Measurements from ENCODE around the gene CELSR1. TPM values are rescaled to one million over a fixed set of nuclear protein-coding genes. Genes with fewer than 3 reads are reported as not detected.
"Not testable (repeated sequence)": the region's sequence is repeated elsewhere in the genome, so short reads cannot be mapped to it uniquely, and the experiment has no call there.

CELSR1 gene
- total and polyA plus RNA-seq, 7 donors = 0.09 to 0.39 (median 0.18) TPM

- H3K27ac ChIP-seq = no peak overlapping the region
- TF ChIP-seq CTCF (IDR thresholded peaks at IDR 0.05) = no peak
- WGBS, 3 donors = 81 to 86% (median 85%) methylated on average over 25 of the region's 25 CpGs
- H3K27me3 ChIP-seq (ENCODE audit: insufficient read depth in 3 of 3, low read length in 2 of 3) = peaks cover 0 to 3% (median 2%) of the 10 kb centered on the region in 3 donors
- no peaks in the 10 kb centered on the region for H3K4me1 ChIP-seq
- intact Hi-C loops (cut with DNase I) = no loop called here
- peak in 1 of 2 donors; percentile 41 for DNase-seq
- H3K36me3 ChIP-seq (ENCODE audit: insufficient read depth in 1 of 2, low read depth in 1 of 2) = no peaks in the 10 kb centered on the region
- no peak overlapping the region for H3K4me3 ChIP-seq
- ATAC-seq = no peak
- H3K9me3 ChIP-seq = no peaks in the 10 kb centered on the region
These were observed 18.7 kb downstream of the CELSR1 start for GRCh38 chr22:46518542-46519325.

- H3K36me3 ChIP-seq (ENCODE audit: insufficient read depth in 1 of 2, low read depth in 1 of 2) = no peaks in the 10 kb centered on the region
- H3K4me1 ChIP-seq = no peaks in the 10 kb centered on the region
- H3K4me3 ChIP-seq = no peak overlapping the region
- 93 to 94% (median 93%) methylated on average over 18 of the region's 18 CpGs for WGBS, 3 donors
- peaks cover 0 to 3% (median 2%) of the 10 kb centered on the region in 3 donors for H3K27me3 ChIP-seq (ENCODE audit: insufficient read depth in 3 of 3, low read length in 2 of 3)
- H3K27ac ChIP-seq = no peak overlapping the region
- peak in 1 of 2 donors; percentile 26 for DNase-seq
- ATAC-seq = no peak
- no peak for TF ChIP-seq CTCF (IDR thresholded peaks at IDR 0.05)
- H3K9me3 ChIP-seq = no peaks in the 10 kb centered on the region
- intact Hi-C loops (cut with DNase I) = no loop called here
These were observed 19.4 kb downstream of the CELSR1 start for GRCh38 chr22:46518038-46518437.

- no peak for TF ChIP-seq CTCF (IDR thresholded peaks at IDR 0.05)
- WGBS, 3 donors = 60 to 65% (median 60%) methylated on average over 22 of the region's 22 CpGs
- Histone ChIP-seq H3K27ac (no peak overlapping the region), H3K4me1 (no peaks in the 10 kb centered on the region), H3K9me3 (no peaks in the 10 kb centered on the region), H3K4me3 (no peak overlapping the region), H3K27me3 (ENCODE audit: insufficient read depth in 3 of 3, low read length in 2 of 3) (peaks cover 0 to 3% (median 2%) of the 10 kb centered on the region in 3 donors), H3K36me3 (ENCODE audit: insufficient read depth in 1 of 2, low read depth in 1 of 2) (no peaks in the 10 kb centered on the region)
- DNase-seq (no peak), ATAC-seq (no peak)
- intact Hi-C loops (cut with DNase I) = no loop called here
These were observed 20.1 kb downstream of the CELSR1 start for GRCh38 chr22:46517255-46517761.

- no peaks in the 10 kb centered on the region for H3K4me1 ChIP-seq
- WGBS, 3 donors = 68 to 70% (median 69%) methylated on average over 10 of the region's 10 CpGs
- no peak overlapping the region for H3K27ac ChIP-seq
- H3K36me3 ChIP-seq (ENCODE audit: insufficient read depth in 1 of 2, low read depth in 1 of 2) = no peaks in the 10 kb centered on the region
- DNase-seq (peak in 1 of 2 donors; percentile 39), ATAC-seq (no peak)
- H3K4me3 ChIP-seq = no peak overlapping the region
- H3K27me3 ChIP-seq (ENCODE audit: insufficient read depth in 3 of 3, low read length in 2 of 3) = peaks cover 0 to 3% (median 2%) of the 10 kb centered on the region in 3 donors
- no peaks in the 10 kb centered on the region for H3K9me3 ChIP-seq
- intact Hi-C loops (cut with DNase I) = no loop called here
- no peak for TF ChIP-seq CTCF (IDR thresholded peaks at IDR 0.05)
These were observed 20.8 kb downstream of the CELSR1 start for GRCh38 chr22:46516638-46517037.

- H3K27ac ChIP-seq = not testable (repeated sequence)
- WGBS, 3 donors = 88 to 100% (median 90%) methylated on average over 1 to 3 of the region's 5 CpGs
These were observed 21.3 kb downstream of the CELSR1 start for GRCh38 chr22:46516112-46516487.

More at GRCh38 chr22:46516112-46516487, 21.3 kb downstream of the CELSR1 start:
- H3K9me3 ChIP-seq; H3K4me3 ChIP-seq; H3K4me1 ChIP-seq; intact Hi-C loops (cut with DNase I); H3K27me3 ChIP-seq (ENCODE audit: insufficient read depth in 3 of 3, low read length in 2 of 3); H3K36me3 ChIP-seq (ENCODE audit: insufficient read depth in 1 of 2, low read depth in 1 of 2); DNase-seq; ATAC-seq: not testable (repeated sequence)
